GM19240 (cell line): ENCODE measurements around the gene HDAC6.
"Not testable (repeated sequence)": the region's sequence is repeated elsewhere in the genome, so short reads cannot be mapped to it uniquely, and the experiment has no call there.

Source experiments
- DNase-seq: peaks from one replicate; pipeline ENCODE4 v3.0.0; 2011; ENCODE audit warnings: low spot score; ENCODE audit not compliant: insufficient read length

Gene HDAC6

GRCh38 chrX:48789366-48790220 lies 12.3 kb upstream of the HDAC6 start:
- DNase-seq = no peak

GRCh38 chrX:48790477-48790876 lies 11.4 kb upstream of the HDAC6 start:
- DNase-seq = no peak

- no peak for DNase-seq
Observed at GRCh38 chrX:48791063-48791820, 10.6 kb upstream of the HDAC6 start.

GRCh38 chrX:48792219-48792618 lies 9.6 kb upstream of the HDAC6 start:
- no peak for DNase-seq

- no peak for DNase-seq
Observed at GRCh38 chrX:48793935-48794334, 7.9 kb upstream of the HDAC6 start.

GRCh38 chrX:48794340-48794910 lies 7.4 kb upstream of the HDAC6 start:
- no peak for DNase-seq

GRCh38 chrX:48794911-48795515 lies 6.9 kb upstream of the HDAC6 start:
- DNase-seq = no peak

GRCh38 chrX:48798318-48798717 lies 3.5 kb upstream of the HDAC6 start:
- no peak for DNase-seq

GRCh38 chrX:48800574-48801279 lies 1.1 kb upstream of the HDAC6 start:
- DNase-seq = no peak

- DNase-seq = peak; percentile 46
Observed at GRCh38 chrX:48802089-48802904, 430 bp downstream of the HDAC6 start.

GRCh38 chrX:48802905-48803200 lies 986 bp downstream of the HDAC6 start:
- DNase-seq = no peak

- no peak for DNase-seq
Observed at GRCh38 chrX:48806081-48806480, 4.2 kb downstream of the HDAC6 start.

- no peak for DNase-seq
Observed at GRCh38 chrX:48813644-48814043, 11.8 kb downstream of the HDAC6 start.

GRCh38 chrX:48814722-48815121 lies 12.9 kb downstream of the HDAC6 start:
- DNase-seq = no peak

GRCh38 chrX:48815266-48815665 lies 13.4 kb downstream of the HDAC6 start:
- DNase-seq = no peak

- no peak for DNase-seq
Observed at GRCh38 chrX:48816014-48816810, 14.3 kb downstream of the HDAC6 start.

- no peak for DNase-seq
Observed at GRCh38 chrX:48818098-48818497, 16.2 kb downstream of the HDAC6 start.

- DNase-seq = no peak
Observed at GRCh38 chrX:48818866-48819265, 17.0 kb downstream of the HDAC6 start.

- not testable (repeated sequence) for DNase-seq
Observed at GRCh38 chrX:48819394-48819793, 17.5 kb downstream of the HDAC6 start.

- no peak for DNase-seq
Observed at GRCh38 chrX:48823053-48823452, 21.2 kb downstream of the HDAC6 start.
